Activated naive CD8-positive, alpha-beta T cell (primary cell): Measurements from ENCODE around the gene CRTC1.

Source experiments
- H3K27ac Mint-ChIP-seq: one replicate; pipeline ENCODE4 v1.8.0; 2021; ENCODE audit warnings: mixed read lengths
- H3K27me3 Mint-ChIP-seq: one replicate; pipeline ENCODE4 v1.8.0; 2021; ENCODE audit warnings: mixed read lengths
- H3K36me3 Mint-ChIP-seq: one replicate; pipeline ENCODE4 v1.8.0; 2021; ENCODE audit warnings: mixed read lengths
- H3K4me1 Mint-ChIP-seq: one replicate; pipeline ENCODE4 v1.8.0; 2021; ENCODE audit warnings: low read depth, mixed read lengths
- H3K4me3 Mint-ChIP-seq: one replicate; pipeline ENCODE4 v1.8.0; 2021; ENCODE audit warnings: mild to moderate bottlenecking, mixed read lengths
- H3K9me3 Mint-ChIP-seq: one replicate; pipeline ENCODE4 v1.8.0; 2021; ENCODE audit warnings: low read depth, mixed read lengths

The CRTC1 gene

GRCh38 chr19:18776736-18777135 is 93.3 kb downstream of the CRTC1 start:
- H3K27ac Mint-ChIP-seq, result no peak overlapping the region
- H3K4me3 Mint-ChIP-seq, result no peak overlapping the region
- no peaks in the 10 kb centered on the region for H3K4me1 Mint-ChIP-seq
- no peaks in the 10 kb centered on the region for H3K36me3 Mint-ChIP-seq
- H3K27me3 Mint-ChIP-seq, result no peaks in the 10 kb centered on the region
- no peaks in the 10 kb centered on the region for H3K9me3 Mint-ChIP-seq

GRCh38 chr19:18777301-18778075 is 94.0 kb downstream of the CRTC1 start:
- Mint-ChIP-seq H3K27me3 (no peaks in the 10 kb centered on the region), H3K9me3 (no peaks in the 10 kb centered on the region), H3K4me3 (no peak overlapping the region), H3K36me3 (no peaks in the 10 kb centered on the region), H3K4me1 (no peaks in the 10 kb centered on the region), H3K27ac (no peak overlapping the region)

GRCh38 chr19:18778076-18778389 is 94.6 kb downstream of the CRTC1 start:
- Mint-ChIP-seq H3K27ac (no peak overlapping the region), H3K4me1 (no peaks in the 10 kb centered on the region), H3K9me3 (no peaks in the 10 kb centered on the region), H3K36me3 (no peaks in the 10 kb centered on the region), H3K27me3 (no peaks in the 10 kb centered on the region), H3K4me3 (no peak overlapping the region)

- no peak overlapping the region for H3K4me3 Mint-ChIP-seq
- no peaks in the 10 kb centered on the region for H3K9me3 Mint-ChIP-seq
- no peaks in the 10 kb centered on the region for H3K27me3 Mint-ChIP-seq
- H3K27ac Mint-ChIP-seq, result no peak overlapping the region
- H3K4me1 Mint-ChIP-seq, result no peaks in the 10 kb centered on the region
- H3K36me3 Mint-ChIP-seq, result no peaks in the 10 kb centered on the region
These were observed 95.5 kb downstream of the CRTC1 start for GRCh38 chr19:18778826-18779495.

GRCh38 chr19:18780081-18780480 is 96.6 kb downstream of the CRTC1 start:
- Mint-ChIP-seq H3K4me3 (no peak overlapping the region), H3K9me3 (no peaks in the 10 kb centered on the region), H3K27me3 (no peaks in the 10 kb centered on the region), H3K4me1 (peaks cover 2% of the 10 kb centered on the region), H3K36me3 (no peaks in the 10 kb centered on the region), H3K27ac (no peak overlapping the region)

- no peaks in the 10 kb centered on the region for H3K36me3 Mint-ChIP-seq
- no peaks in the 10 kb centered on the region for H3K27me3 Mint-ChIP-seq
- no peak overlapping the region for H3K27ac Mint-ChIP-seq
- no peak overlapping the region for H3K4me3 Mint-ChIP-seq
- peaks cover 6% of the 10 kb centered on the region for H3K4me1 Mint-ChIP-seq
- no peaks in the 10 kb centered on the region for H3K9me3 Mint-ChIP-seq
These were observed 97.2 kb downstream of the CRTC1 start for GRCh38 chr19:18780631-18781030.

GRCh38 chr19:18781047-18781600 is 97.6 kb downstream of the CRTC1 start:
- Mint-ChIP-seq H3K27ac (no peak overlapping the region), H3K4me3 (no peak overlapping the region), H3K27me3 (peaks cover 3% of the 10 kb centered on the region), H3K9me3 (no peaks in the 10 kb centered on the region), H3K4me1 (peaks cover 10% of the 10 kb centered on the region), H3K36me3 (no peaks in the 10 kb centered on the region)

- H3K27me3 Mint-ChIP-seq, result peaks cover 4% of the 10 kb centered on the region
- H3K4me1 Mint-ChIP-seq, result peaks cover 13% of the 10 kb centered on the region
- no peak overlapping the region for H3K27ac Mint-ChIP-seq
- no peaks in the 10 kb centered on the region for H3K9me3 Mint-ChIP-seq
- no peaks in the 10 kb centered on the region for H3K36me3 Mint-ChIP-seq
- no peak overlapping the region for H3K4me3 Mint-ChIP-seq
These were observed 98.5 kb downstream of the CRTC1 start for GRCh38 chr19:18781885-18782527.

GRCh38 chr19:18782559-18783225 is 99.2 kb downstream of the CRTC1 start:
- H3K27ac Mint-ChIP-seq, result no peak overlapping the region
- peaks cover 19% of the 10 kb centered on the region for H3K4me1 Mint-ChIP-seq
- H3K4me3 Mint-ChIP-seq, result no peak overlapping the region
- no peaks in the 10 kb centered on the region for H3K36me3 Mint-ChIP-seq
- peaks cover 7% of the 10 kb centered on the region for H3K27me3 Mint-ChIP-seq
- H3K9me3 Mint-ChIP-seq, result no peaks in the 10 kb centered on the region

GRCh38 chr19:18783958-18784785 is 100.7 kb downstream of the CRTC1 start:
- Mint-ChIP-seq H3K4me1 (peaks cover 23% of the 10 kb centered on the region), H3K4me3 (no peak overlapping the region), H3K27me3 (peaks cover 8% of the 10 kb centered on the region), H3K36me3 (no peaks in the 10 kb centered on the region), H3K9me3 (no peaks in the 10 kb centered on the region), H3K27ac (no peak overlapping the region)

GRCh38 chr19:18784786-18785120 is 101.3 kb downstream of the CRTC1 start:
- Mint-ChIP-seq H3K4me1 (peaks cover 25% of the 10 kb centered on the region), H3K4me3 (no peak overlapping the region), H3K27me3 (peaks cover 10% of the 10 kb centered on the region), H3K27ac (no peak overlapping the region), H3K9me3 (no peaks in the 10 kb centered on the region), H3K36me3 (no peaks in the 10 kb centered on the region)

GRCh38 chr19:18785179-18786124 is 102.0 kb downstream of the CRTC1 start:
- Mint-ChIP-seq H3K36me3 (no peaks in the 10 kb centered on the region), H3K4me3 (peak overlapping the region; percentile 38), H3K27me3 (peaks cover 13% of the 10 kb centered on the region), H3K27ac (no peak overlapping the region), H3K4me1 (peaks cover 29% of the 10 kb centered on the region), H3K9me3 (no peaks in the 10 kb centered on the region)

- Mint-ChIP-seq H3K36me3 (no peaks in the 10 kb centered on the region), H3K4me1 (peaks cover 30% of the 10 kb centered on the region), H3K4me3 (peak overlapping the region; percentile 84), H3K27me3 (peaks cover 22% of the 10 kb centered on the region), H3K9me3 (no peaks in the 10 kb centered on the region), H3K27ac (no peak overlapping the region)
These were observed 105.3 kb downstream of the CRTC1 start for GRCh38 chr19:18788529-18789421.
